Neuron (in vitro differentiated cells): ENCODE measurements around the gene TDRD12.
"Not testable (repeated sequence)": the region's sequence is repeated elsewhere in the genome, so short reads cannot be mapped to it uniquely, and the experiment has no call there.

ENCODE experiments used
- H2AFZ ChIP-seq: one replicate; pipeline ENCODE4 v1.6.1; 2013; ENCODE audit warnings: low read depth, mild to moderate bottlenecking, inconsistent platforms, low read length, moderate library complexity
- H3K27me3 ChIP-seq: one replicate; pipeline ENCODE4 v1.6.1; 2013; ENCODE audit warnings: low read length; ENCODE audit not compliant: insufficient read depth
- H3K36me3 ChIP-seq: one replicate; pipeline ENCODE4 v1.6.1; 2013; ENCODE audit warnings: low read length; ENCODE audit not compliant: insufficient read depth
- H3K4me1 ChIP-seq: one replicate; pipeline ENCODE4 v1.6.1; 2013; ENCODE audit warnings: low read length; ENCODE audit not compliant: insufficient read depth
- H3K4me3 ChIP-seq: 2 replicates; pipeline ENCODE4 v1.5.1; 2013; ENCODE audit warnings: mild to moderate bottlenecking, low read length, moderate library complexity
- H3K9me3 ChIP-seq: one replicate; pipeline ENCODE4 v1.6.1; 2013; ENCODE audit warnings: low read length

Gene TDRD12

DNA sequence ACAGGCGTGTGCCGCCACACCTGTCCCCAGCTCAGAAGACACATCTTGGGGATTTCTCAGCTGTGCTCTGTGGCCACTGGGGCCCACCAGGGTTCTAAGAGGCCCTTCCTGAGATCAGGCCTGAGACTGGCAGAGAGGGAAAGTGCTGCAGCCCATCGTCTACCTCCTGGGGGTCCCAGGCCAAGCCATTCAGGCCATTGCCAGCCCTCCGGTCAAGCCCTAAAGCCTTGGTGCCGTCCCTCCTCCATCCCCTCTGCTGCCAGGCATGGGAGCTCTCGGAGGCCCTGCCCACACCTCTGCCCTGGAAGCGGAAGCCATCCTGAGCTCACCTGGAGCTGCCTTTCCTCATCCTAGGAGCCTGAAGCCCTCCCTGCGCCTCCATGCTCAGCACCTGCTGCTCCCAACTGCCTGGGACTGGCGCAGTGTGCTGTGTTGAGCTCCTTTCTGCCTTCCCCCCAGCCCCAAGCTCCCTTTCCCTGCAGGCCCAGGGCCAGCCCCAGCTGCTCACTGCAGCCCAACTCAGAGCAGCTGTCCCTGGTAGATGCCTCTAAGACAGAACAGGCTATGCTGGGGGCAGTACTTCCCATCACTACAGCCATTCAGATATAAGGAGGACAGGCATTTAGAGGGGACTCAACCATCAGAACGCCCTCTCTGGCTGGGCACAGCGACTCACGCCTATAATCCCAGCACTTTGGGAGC is 147.1 kb downstream of the TDRD12 start:
- no peak overlapping the region for H2AFZ ChIP-seq
- H3K9me3 ChIP-seq = peaks cover 2% of the 10 kb centered on the region
- H3K27me3 ChIP-seq = no peaks in the 10 kb centered on the region
- H3K4me3 ChIP-seq = no peak overlapping the region
- H3K36me3 ChIP-seq = no peaks in the 10 kb centered on the region
- no peaks in the 10 kb centered on the region for H3K4me1 ChIP-seq

DNA sequence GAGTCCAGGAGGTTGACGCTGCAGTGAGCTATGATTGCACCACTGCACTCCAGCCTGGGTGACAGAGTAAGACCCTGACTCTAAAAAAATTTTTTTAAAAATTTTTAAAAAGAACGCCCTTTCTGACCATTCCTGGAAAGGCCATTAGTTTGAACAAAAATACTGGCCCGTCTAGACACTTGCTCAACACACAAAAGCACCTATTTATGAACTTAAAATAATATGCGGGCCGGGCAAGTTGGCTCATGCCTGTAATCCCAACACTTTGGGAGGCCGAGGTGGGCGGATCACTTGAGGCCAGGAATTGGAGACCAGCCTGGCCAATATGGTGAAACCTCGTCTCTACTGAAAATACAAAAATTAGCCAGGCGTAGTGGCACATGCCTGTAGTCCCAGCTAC is 147.9 kb downstream of the TDRD12 start:
- H3K4me3 ChIP-seq, H3K9me3 ChIP-seq, H3K27me3 ChIP-seq, H2AFZ ChIP-seq, H3K36me3 ChIP-seq, H3K4me1 ChIP-seq: not testable (repeated sequence)

DNA sequence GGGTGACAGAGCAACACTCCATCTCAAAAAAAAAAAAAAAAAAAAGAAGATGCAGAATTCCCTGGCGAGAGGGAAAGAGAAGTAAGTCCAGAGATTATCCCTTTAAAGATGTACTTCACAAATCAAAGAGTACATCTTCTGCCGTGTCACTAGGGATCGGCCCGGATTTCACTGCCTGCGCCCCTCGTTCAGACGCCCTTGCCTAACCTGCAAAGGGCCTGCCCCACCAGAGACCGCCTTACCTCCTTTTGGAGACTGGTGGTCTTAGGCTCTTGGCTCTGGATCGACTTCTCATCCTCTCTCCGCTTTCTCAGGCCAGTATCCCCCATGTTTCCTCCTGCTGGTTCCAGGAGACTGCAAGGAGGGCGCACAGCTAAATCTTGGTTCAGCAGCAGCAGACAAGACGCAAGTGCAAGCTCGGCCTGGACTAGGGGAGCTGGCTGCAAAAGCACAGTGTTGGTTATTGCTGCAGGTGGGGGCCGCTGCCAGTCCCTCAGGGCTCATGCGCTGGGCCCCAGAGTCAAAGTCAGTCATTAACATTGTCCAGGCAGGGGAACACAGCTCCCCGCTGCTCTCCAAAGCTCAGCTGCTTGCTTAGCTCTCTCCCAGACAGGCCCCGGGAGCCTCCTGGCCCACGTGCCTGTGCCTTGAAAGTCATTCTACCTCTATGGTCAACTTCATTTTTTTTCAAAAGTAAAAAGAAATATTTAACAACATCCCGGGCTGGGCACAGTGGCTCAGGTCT is 148.8 kb downstream of the TDRD12 start:
- no peaks in the 10 kb centered on the region for H3K27me3 ChIP-seq
- no peaks in the 10 kb centered on the region for H3K9me3 ChIP-seq
- H2AFZ ChIP-seq = no peak overlapping the region
- H3K4me1 ChIP-seq = no peaks in the 10 kb centered on the region
- H3K4me3 ChIP-seq = no peak overlapping the region
- no peaks in the 10 kb centered on the region for H3K36me3 ChIP-seq

DNA sequence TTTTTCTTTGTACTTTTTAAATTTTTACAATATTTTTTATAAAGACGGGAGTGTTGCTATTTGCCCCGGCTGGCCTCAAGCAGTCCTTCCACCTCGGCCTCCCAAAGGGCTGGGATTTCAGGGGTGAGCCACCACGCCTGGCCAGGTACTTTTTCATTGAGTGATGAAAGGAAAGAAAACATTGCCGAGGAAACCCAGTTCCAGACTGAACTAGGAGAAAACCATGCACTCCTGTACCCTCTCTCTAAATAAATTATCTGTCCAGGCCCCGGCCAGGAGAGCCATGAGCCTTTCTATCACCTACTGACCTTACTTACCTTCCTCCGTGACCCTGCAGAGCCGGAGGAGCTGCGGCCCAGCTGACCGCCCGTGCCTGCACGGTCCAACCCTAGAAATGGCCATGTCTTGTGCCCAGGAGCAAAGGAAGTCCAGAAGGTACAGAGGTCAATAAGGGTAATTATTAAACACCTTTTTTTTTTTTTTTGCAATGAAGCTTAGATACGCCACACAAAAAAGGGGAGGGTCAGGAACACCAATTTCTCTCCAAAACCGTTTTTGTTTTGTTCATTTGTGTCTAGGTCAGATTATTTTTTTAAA is 149.9 kb downstream of the TDRD12 start, which contains the start of gene SLC7A9:
TSS of gene SLC7A9 (minus strand) at position 399 of the 597 bp plus-strand sequence. CDS start 1,233 bp downstream, outside the sequence.
- H3K4me3 ChIP-seq = no peak within 1 kb of the TSS
- no peaks in the 10 kb centered on the region for H3K36me3 ChIP-seq
- H3K4me1 ChIP-seq = no peaks in the 10 kb centered on the region
- H3K27me3 ChIP-seq = no peaks in the 10 kb centered on the region
- H3K9me3 ChIP-seq = no peaks in the 10 kb centered on the region
- no peak within 1 kb of the TSS for H2AFZ ChIP-seq

DNA sequence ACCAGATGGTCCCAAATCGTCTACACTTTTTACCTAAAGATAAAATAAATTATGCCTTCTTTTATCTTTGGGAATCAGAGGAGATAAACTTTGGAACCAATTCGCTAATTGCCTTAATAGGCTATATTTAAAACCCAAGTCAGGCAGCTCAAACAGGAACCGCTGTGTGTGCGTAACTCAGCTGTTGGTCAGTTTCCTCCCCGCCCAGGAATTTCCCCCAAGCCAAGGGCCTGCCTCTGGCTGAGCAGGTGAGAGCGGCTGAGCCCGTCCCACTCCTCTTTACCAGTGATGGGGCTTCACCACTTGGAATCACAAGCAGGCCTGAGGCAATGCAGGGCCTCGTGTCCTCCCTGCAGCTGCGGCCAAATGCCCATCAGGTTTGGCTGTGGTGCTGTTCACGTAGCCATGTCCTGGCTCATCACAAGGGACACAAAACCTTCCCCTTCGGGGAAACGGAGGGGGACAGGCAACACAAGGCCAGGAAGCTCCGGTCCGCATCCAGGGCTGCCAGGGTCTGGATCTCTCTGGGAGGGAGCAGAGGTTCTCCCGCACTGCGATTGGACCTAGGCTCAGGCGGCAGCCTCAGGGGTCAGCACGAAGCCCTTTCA is 150.5 kb downstream of the TDRD12 start:
- Histone ChIP-seq H3K36me3 (no peaks in the 10 kb centered on the region), H3K27me3 (no peaks in the 10 kb centered on the region), H3K4me3 (no peak overlapping the region), H2AFZ (no peak overlapping the region), H3K9me3 (no peaks in the 10 kb centered on the region), H3K4me1 (no peaks in the 10 kb centered on the region)

DNA sequence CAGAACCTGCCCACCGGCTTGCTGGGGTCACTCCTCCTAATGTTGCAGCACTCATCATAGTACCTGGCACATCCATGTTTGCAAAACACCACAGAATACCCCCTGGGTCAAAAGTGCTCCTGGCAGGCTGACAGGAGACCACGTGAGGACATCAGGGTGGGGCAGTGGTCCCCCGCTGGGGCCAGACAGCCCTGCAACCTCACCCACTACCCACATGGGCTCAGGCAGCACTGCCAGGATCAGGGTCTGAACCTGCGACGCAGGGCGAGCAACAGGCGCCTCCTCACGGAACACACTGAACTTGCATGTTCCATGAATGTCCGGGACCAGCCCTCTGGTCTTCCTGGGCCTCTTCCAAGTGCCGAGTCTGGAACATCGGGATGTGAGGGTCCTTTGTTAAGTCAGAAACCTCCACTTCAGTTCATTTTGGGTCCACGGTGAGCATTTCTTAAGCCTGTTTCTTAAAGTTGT is 151.4 kb downstream of the TDRD12 start:
- H3K4me1 ChIP-seq = no peaks in the 10 kb centered on the region
- no peak overlapping the region for H3K4me3 ChIP-seq
- no peaks in the 10 kb centered on the region for H3K36me3 ChIP-seq
- no peaks in the 10 kb centered on the region for H3K27me3 ChIP-seq
- no peaks in the 10 kb centered on the region for H3K9me3 ChIP-seq
- H2AFZ ChIP-seq = no peak overlapping the region

DNA sequence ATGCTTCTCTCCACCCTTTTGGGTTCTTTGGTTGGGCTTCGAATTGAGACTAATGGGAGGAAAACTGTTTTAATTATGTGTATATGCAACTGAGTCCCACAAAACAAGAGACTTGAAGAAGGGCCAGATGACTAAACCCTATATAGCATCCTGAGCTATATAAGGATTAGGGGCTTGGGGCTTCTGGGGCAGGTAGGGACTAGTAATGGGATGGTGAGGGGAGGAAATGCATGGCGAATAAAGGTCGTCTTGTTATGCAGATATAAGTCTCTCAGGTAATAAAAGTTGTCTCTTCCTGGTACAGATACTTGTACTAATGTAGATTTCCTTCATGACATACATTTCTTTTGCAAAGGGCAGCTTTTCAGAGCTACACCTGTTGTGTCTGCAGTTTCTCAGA is 152.8 kb downstream of the TDRD12 start:
- Histone ChIP-seq H3K4me1 (no peaks in the 10 kb centered on the region), H3K9me3 (no peaks in the 10 kb centered on the region), H2AFZ (no peak overlapping the region), H3K4me3 (no peak overlapping the region), H3K36me3 (no peaks in the 10 kb centered on the region), H3K27me3 (no peaks in the 10 kb centered on the region)

DNA sequence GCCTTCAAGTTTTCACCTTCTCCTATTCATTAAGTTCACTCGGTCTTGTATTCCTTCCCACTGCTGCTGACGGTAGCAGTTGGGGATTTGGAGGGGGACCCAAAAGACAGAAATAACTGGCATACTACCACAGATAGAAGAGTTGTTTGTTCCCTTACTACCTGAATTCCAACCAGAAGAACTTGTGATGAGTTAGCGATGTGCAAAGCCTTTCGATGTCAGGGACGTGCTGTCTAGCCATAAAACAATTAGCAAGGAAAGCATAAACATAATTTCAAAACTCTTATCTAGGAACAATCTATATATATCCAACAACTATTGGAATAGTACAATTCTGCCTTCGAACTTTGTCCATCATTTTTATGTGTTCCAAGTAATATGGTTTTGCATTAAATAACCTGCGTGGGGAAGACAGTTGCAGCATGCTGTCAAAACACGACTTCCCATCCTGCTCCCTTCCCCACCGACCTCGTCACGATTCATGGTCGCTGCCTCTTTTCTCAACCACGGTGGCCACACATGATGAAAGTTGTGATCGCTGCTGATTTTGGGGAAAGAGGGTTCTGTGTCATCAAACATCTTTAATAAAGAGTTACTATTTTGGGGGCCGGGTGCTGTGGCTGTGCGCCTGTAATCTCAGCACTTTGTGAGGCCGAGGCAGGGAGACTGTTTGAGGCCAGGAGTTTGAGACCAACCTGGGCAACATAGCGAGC is 153.8 kb downstream of the TDRD12 start:
- no peak overlapping the region for H2AFZ ChIP-seq
- H3K27me3 ChIP-seq = no peaks in the 10 kb centered on the region
- no peaks in the 10 kb centered on the region for H3K4me1 ChIP-seq
- H3K36me3 ChIP-seq = peaks cover 4% of the 10 kb centered on the region
- H3K4me3 ChIP-seq = no peak overlapping the region
- no peaks in the 10 kb centered on the region for H3K9me3 ChIP-seq

DNA sequence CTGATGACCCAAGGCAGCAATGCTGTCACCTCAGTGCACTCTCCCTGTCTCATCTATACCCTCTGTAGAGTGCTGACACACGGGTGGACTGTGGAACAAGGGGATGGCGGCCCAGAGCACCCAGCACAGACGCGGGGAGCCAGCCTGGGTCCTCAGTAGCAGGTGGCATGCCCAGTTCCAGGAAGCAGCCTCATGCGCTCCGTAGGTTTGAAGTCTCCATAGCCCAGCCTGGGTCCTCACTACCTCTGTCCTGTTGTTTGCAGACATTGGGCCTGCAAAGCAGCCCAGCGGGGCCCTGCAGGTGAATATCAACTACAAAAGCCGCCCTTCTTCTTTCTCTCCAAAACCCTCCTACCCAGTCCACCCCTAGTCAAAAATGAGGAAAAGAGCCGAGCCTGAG is 155.0 kb downstream of the TDRD12 start:
- Histone ChIP-seq H2AFZ (no peak overlapping the region), H3K27me3 (no peaks in the 10 kb centered on the region), H3K36me3 (peaks cover 13% of the 10 kb centered on the region), H3K4me1 (no peaks in the 10 kb centered on the region), H3K9me3 (no peaks in the 10 kb centered on the region), H3K4me3 (no peak overlapping the region)

DNA sequence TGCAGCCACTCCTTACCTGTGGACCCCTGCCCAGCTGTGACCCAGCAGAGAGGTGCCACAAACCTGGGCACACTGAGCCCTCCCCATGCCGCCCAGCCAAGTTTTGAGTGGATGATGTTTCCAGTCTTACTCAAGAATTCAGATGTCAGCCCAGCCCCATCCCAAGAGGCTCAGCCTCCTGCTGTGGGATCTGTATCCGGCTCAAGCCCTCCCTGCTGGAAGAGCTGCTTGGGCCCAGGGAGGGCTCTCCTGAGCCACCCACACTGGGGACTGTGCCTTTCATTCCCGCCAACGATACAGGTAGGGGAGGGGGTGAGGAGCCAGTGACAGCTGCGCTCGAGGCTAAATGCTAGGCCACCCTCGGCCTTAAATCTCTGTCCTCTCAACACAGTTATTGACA is 155.9 kb downstream of the TDRD12 start:
- H3K9me3 ChIP-seq = no peaks in the 10 kb centered on the region
- H3K36me3 ChIP-seq = peaks cover 18% of the 10 kb centered on the region

DNA sequence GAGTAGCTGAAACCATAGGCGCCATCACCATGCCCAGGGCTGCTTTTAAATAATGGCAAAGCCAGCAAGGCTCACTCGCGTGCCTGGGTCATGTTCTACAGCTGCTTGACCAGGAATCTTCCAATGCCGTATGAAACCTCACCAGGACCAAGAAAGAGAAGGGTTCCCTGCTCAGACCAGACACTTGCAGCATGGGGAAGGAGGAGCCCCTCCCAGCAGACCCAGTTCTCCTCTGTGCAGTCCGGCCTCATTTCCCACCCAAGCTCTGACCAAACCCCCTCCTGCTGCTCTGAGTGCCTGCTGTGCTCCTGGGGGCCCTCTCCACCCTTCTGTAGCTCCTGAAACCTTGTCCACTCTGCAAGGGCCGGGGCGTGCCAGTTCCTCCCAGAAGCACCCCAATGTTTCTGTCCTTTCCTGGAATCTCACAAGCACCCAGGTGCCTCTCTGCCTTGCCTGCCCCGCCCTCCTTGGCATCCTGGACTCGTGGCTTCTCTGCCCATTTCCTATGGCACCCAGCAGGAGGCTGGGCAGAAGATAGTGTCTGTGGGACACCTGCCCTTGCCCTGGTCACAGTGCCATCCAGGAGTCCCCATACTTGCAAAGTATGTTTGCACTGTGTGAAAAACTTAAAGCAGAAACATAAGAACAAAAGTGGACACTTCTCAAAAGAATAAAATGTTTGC is 156.8 kb downstream of the TDRD12 start:
- no peak overlapping the region for H3K4me3 ChIP-seq
- no peaks in the 10 kb centered on the region for H3K4me1 ChIP-seq
- H3K27me3 ChIP-seq = no peaks in the 10 kb centered on the region
- H3K36me3 ChIP-seq = peaks cover 18% of the 10 kb centered on the region
- H2AFZ ChIP-seq = no peak overlapping the region
- H3K9me3 ChIP-seq = no peaks in the 10 kb centered on the region

More for the DNA sequence above, 155.9 kb downstream of the TDRD12 start:
- no peaks in the 10 kb centered on the region for H3K4me1 ChIP-seq
- no peak overlapping the region for H2AFZ ChIP-seq
- H3K27me3 ChIP-seq = no peaks in the 10 kb centered on the region
- H3K4me3 ChIP-seq = no peak overlapping the region

DNA sequence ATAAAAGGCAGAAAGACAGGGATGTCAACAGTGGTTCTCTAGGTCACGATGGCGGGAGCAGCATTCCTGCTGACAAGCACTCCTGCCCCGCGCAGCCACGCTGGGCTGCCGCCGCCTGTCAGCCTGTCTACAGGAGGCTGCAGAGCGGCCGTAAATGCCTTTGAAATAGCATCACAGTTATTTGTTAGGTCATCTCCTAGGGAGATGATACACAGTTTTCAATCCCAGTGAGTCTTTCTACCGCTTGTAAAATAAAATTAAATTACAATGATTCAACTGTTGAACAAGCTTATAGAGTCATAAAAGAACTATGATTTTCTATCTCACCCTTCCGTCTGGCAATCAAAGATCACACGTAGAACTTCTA is 157.3 kb downstream of the TDRD12 start:
- Histone ChIP-seq H3K4me3 (no peak overlapping the region), H2AFZ (no peak overlapping the region), H3K36me3 (peaks cover 21% of the 10 kb centered on the region), H3K9me3 (no peaks in the 10 kb centered on the region), H3K4me1 (no peaks in the 10 kb centered on the region), H3K27me3 (no peaks in the 10 kb centered on the region)
